C4-2B (cell line): ENCODE measurements around the gene B9D2.

ENCODE experiments used
- ZFX ChIP-seq: fragments of 450-650 bp; IDR thresholded peaks from 2 replicates; pipeline ENCODE4 v1.6.1; 2017
- TF ChIP-seq, protein P1 (sequence below): fragments of 450-650 bp; conservative IDR thresholded peaks from 2 replicates; pipeline ENCODE4 v1.5.1; 2017; ENCODE audit warnings: mild to moderate bottlenecking

DNA sequence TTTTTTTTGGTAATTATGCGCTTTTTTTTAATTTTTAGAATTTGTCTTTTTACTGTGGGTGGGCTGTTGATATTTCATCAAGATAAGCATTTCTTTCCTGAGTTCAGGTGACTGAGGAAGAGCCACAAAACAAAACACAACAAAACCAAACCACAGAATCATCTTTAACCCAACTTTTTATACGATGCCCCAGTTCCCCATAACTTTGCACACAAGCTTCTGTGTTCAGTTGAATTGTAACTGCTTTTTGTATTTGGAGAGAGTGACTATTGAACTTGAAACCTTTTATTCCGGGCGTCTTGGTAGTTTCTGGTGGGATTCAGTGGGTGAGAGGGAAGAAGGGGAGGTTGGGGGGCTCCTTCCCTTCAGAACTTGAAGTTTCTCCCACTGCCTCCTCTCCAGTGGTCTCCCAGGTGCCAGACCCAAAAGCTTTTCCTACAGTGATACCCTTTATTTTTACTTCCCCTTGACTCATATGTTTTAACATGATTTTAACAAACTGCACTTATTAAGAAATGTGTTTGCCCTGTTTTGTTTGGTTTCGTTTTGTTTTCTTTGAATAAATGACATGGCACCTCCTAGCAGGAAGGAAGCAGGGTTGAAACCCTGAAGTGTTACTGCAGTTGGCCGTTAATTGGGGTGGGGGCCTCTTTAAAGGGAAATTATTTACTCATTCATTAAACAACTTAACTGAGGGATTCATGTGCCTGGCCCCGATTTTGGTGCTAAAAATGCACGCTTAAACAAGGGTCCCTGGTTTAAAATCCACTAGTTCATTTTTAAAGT is 56.7 kb downstream of the B9D2 start:
- TF ChIP-seq, protein P1, sequence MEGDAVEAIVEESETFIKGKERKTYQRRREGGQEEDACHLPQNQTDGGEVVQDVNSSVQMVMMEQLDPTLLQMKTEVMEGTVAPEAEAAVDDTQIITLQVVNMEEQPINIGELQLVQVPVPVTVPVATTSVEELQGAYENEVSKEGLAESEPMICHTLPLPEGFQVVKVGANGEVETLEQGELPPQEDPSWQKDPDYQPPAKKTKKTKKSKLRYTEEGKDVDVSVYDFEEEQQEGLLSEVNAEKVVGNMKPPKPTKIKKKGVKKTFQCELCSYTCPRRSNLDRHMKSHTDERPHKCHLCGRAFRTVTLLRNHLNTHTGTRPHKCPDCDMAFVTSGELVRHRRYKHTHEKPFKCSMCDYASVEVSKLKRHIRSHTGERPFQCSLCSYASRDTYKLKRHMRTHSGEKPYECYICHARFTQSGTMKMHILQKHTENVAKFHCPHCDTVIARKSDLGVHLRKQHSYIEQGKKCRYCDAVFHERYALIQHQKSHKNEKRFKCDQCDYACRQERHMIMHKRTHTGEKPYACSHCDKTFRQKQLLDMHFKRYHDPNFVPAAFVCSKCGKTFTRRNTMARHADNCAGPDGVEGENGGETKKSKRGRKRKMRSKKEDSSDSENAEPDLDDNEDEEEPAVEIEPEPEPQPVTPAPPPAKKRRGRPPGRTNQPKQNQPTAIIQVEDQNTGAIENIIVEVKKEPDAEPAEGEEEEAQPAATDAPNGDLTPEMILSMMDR, result no peak
- TF ChIP-seq ZFX, result no peak
